Ascending aorta (tissue), 2 donors: Measurements from ENCODE around the gene CDH7. TPM values are rescaled to one million over a fixed set of nuclear protein-coding genes. Genes with fewer than 3 reads are reported as not detected.

Experiments
- DNase-seq, 2 donors: peaks; one replicate each; pipeline ENCODE4 v3.0.0-alpha.2; 2019; ENCODE audit warnings: low spot score in 2 of 2
- H3K27ac ChIP-seq, 2 donors: fragments of 200-600 bp; sonication (generic); one replicate each; pipeline ENCODE4 v1.5.1; 2016 to 2017; ENCODE audit warnings: mild to moderate bottlenecking in 1 of 2
- H3K27me3 ChIP-seq: fragments of 200-600 bp; sonication (generic); one replicate; pipeline ENCODE4 v1.5.1; 2017
- H3K36me3 ChIP-seq, 2 donors: fragments of 200-600 bp; sonication (generic); one replicate each; pipeline ENCODE4 v1.5.1; 2016
- H3K4me1 ChIP-seq, 2 donors: fragments of 200-600 bp; sonication (generic); one replicate each; pipeline ENCODE4 v1.5.1; 2016 to 2017; ENCODE audit warnings: mild to moderate bottlenecking in 1 of 2
- H3K4me3 ChIP-seq, 2 donors: fragments of 200-600 bp; sonication (generic); one replicate each; pipeline ENCODE4 v1.5.1; 2016 to 2017; ENCODE audit warnings: mild to moderate bottlenecking in 1 of 2
- H3K9me3 ChIP-seq, 2 donors: fragments of 200-600 bp; sonication (generic); one replicate each; pipeline ENCODE4 v1.5.1; 2016
- intact Hi-C: fragments of 100-400 bp; cut with DNase I; formaldehyde crosslinking; loops from one replicate; pipeline ENCODE4 v1.15.1; 2023
- total RNA-seq: library from RNA; depleted of rRNA; stranded (reverse); fragments of >200 nt; gene quantifications from one replicate; pipeline ENCODE4 v1.1.0, GENCODE V29; 2016
- TF ChIP-seq, protein P1 (sequence below), 3 experiments: fragments of 200-600 bp in 2 of 3; fragments of 450-650 bp in 1 of 3; sonication (generic) in 2 of 3; IDR thresholded peaks; one replicate each; pipeline ENCODE4 v1.5.1; 2016 to 2019; ENCODE audit warnings: antibody characterized with exemption in 3 of 3, mild to moderate bottlenecking in 1 of 3, moderate library complexity in 1 of 3

Gene CDH7
- total RNA-seq, 1 donor from 2014 or later = not detected

DNA sequence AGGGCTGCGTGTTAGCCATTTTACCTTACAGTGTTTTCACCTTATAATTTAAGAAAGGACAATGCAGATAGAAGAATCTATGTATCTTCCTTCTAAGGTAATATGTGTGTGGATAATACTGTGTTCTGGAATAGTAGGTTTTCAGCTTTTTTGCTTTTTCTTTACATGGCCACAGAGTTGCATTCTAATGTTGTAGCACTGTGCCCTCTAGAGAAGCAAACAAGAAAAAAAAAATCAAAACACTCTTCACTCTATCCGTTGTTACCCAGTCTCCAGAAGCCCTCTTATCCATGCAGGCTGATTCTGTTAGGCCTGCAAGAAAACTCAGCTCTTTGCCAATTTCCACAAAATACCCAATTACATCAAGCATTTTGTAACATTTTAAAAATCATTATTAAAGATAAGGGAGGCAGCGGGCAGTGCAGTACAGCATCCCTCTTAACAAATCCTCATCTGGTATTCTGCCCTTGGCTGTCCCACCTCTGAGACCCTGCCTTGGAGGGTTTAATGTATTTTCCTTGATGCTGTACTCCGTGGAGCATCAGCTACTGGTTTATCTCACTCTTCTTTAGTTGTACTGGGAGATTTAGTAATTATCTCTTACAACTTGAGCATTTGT is 41.8 kb downstream of the CDH7 start:
- Histone ChIP-seq H3K27me3 (no peaks in the 10 kb centered on the region), H3K4me3 (no peak overlapping the region), H3K9me3 (no peaks in the 10 kb centered on the region), H3K27ac (no peak overlapping the region), H3K4me1 (no peaks in the 10 kb centered on the region), H3K36me3 (no peaks in the 10 kb centered on the region)
- no peak for DNase-seq
- intact Hi-C loops = no loop called here
- TF ChIP-seq, protein P1, sequence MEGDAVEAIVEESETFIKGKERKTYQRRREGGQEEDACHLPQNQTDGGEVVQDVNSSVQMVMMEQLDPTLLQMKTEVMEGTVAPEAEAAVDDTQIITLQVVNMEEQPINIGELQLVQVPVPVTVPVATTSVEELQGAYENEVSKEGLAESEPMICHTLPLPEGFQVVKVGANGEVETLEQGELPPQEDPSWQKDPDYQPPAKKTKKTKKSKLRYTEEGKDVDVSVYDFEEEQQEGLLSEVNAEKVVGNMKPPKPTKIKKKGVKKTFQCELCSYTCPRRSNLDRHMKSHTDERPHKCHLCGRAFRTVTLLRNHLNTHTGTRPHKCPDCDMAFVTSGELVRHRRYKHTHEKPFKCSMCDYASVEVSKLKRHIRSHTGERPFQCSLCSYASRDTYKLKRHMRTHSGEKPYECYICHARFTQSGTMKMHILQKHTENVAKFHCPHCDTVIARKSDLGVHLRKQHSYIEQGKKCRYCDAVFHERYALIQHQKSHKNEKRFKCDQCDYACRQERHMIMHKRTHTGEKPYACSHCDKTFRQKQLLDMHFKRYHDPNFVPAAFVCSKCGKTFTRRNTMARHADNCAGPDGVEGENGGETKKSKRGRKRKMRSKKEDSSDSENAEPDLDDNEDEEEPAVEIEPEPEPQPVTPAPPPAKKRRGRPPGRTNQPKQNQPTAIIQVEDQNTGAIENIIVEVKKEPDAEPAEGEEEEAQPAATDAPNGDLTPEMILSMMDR (IDR thresholded peaks at IDR 0.05) = no peak

DNA sequence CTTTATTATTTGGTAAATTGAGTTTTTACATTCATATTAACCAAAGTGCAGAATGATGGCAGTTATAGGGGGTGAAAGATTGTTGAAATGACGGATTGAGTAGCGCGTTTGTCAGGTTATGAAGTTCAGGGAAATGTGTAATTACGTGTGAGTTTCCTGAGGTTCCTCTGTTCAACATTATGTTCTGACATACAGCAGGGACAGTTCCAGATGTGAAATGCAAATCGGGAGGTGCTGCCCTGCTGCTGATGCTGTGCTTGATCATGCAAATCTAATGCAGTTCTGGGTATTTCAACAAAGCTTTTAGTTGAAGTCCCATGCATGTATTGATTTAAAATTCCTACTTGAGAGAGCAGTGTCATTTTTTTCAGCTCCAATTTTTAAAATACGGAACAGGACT is 57.9 kb downstream of the CDH7 start:
- TF ChIP-seq, protein P1 (IDR thresholded peaks at IDR 0.05) = no peak
- H3K4me3 ChIP-seq = no peak overlapping the region
- intact Hi-C loops = no loop called here
- no peak overlapping the region for H3K27ac ChIP-seq
- no peaks in the 10 kb centered on the region for H3K36me3 ChIP-seq
- no peaks in the 10 kb centered on the region for H3K27me3 ChIP-seq
- no peaks in the 10 kb centered on the region for H3K4me1 ChIP-seq
- no peaks in the 10 kb centered on the region for H3K9me3 ChIP-seq
- DNase-seq = no peak

DNA sequence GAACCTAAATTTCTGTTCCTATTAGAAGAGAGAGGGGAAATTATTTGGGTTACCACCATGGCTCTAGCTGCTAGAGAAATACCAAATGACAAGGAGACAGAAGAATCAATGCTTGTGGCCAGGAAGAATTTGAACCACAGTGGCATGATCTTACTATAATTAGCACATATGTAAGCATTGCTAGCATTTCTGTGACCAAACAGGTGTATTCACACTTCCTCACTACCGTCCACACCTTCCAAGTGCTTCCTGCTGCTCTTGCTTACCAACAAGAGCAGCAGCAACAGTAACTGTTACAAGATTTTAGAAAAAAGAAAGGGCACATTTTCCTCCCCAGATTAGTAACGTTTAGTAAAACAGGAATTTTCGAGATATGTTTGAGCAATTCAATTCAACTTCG is 60.5 kb downstream of the CDH7 start:
- Histone ChIP-seq H3K27me3 (no peaks in the 10 kb centered on the region), H3K9me3 (no peaks in the 10 kb centered on the region), H3K4me3 (no peak overlapping the region), H3K27ac (no peak overlapping the region), H3K4me1 (no peaks in the 10 kb centered on the region), H3K36me3 (no peaks in the 10 kb centered on the region)
- intact Hi-C loops = no loop called here
- no peak for DNase-seq
- TF ChIP-seq, protein P1 (IDR thresholded peaks at IDR 0.05) = no peak

DNA sequence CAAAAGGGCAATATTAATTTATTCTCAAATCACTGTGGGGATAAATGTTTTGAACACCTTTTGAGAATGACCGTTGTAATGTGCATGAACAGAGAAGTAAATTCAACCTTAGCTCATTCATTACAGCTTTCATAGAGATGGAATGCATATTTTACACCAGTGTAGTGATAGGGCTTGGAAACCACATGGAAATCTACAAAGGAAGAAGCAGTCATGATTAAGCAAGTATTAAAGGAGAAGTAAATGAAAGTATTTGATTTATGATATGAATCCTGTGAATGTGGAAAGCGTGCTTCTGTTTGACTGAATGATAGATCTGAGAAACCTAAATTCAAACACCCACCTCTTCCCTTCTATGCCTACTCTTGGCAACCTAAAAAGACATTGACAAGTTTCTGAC is 64.7 kb downstream of the CDH7 start:
- intact Hi-C loops = no loop called here
- H3K9me3 ChIP-seq = no peaks in the 10 kb centered on the region

DNA sequence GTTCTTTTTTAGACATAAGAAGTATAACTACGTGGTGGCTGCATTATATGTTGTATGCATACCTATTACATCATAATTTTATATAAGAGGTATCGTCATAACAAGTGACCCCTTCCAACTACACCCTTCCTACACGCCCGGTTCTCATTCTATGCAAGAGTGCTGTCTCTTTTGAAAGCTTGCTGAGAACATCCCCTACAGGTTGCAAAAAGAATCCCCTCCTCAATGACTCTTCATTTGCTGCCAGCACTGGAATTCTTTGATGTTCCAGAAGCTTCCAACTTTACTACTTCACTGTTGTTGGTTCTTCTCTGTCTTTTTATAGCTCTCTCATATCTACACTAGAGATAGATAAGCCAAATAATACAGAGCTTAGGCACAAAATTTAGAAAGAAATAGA is 66.4 kb downstream of the CDH7 start:
- H3K4me3 ChIP-seq = no peak overlapping the region
- H3K36me3 ChIP-seq = no peaks in the 10 kb centered on the region
- DNase-seq = no peak
- no peaks in the 10 kb centered on the region for H3K4me1 ChIP-seq
- H3K27me3 ChIP-seq = no peaks in the 10 kb centered on the region
- intact Hi-C loops = no loop called here
- no peaks in the 10 kb centered on the region for H3K9me3 ChIP-seq
- H3K27ac ChIP-seq = no peak overlapping the region
- TF ChIP-seq, protein P1 (IDR thresholded peaks at IDR 0.05) = no peak

More for the DNA sequence above, 64.7 kb downstream of the CDH7 start:
- no peaks in the 10 kb centered on the region for H3K36me3 ChIP-seq
- H3K4me3 ChIP-seq = no peak overlapping the region
- no peak for DNase-seq
- no peaks in the 10 kb centered on the region for H3K4me1 ChIP-seq
- TF ChIP-seq, protein P1 (IDR thresholded peaks at IDR 0.05) = no peak
- H3K27me3 ChIP-seq = no peaks in the 10 kb centered on the region
- H3K27ac ChIP-seq = no peak overlapping the region

DNA sequence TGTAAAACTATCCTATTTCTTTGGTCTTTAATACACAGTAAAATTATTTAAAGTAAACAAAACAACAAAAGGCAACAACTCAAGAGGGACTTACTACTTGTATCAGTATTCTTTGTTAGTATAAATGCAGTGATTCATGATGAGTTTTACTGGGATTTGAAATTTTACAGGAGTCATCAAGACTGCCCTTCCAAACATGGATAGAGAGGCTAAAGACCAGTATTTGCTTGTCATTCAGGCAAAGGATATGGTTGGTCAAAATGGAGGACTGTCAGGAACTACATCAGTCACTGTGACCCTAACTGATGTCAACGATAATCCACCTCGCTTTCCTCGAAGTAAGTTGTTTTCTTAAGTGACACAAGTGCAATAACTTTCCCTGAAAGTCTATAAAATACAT is 71.1 kb downstream of the CDH7 start:
- H3K36me3 ChIP-seq = no peaks in the 10 kb centered on the region
- TF ChIP-seq, protein P1 (IDR thresholded peaks at IDR 0.05) = no peak
- no peak overlapping the region for H3K4me3 ChIP-seq

More for the DNA sequence above, 71.1 kb downstream of the CDH7 start:
- intact Hi-C loops = no loop called here
- Histone ChIP-seq H3K4me1 (no peaks in the 10 kb centered on the region), H3K9me3 (no peaks in the 10 kb centered on the region), H3K27ac (no peak overlapping the region), H3K27me3 (no peaks in the 10 kb centered on the region)
- no peak for DNase-seq
